SU-DHL-6 (cell line): Measurements from ENCODE around the gene ADCY5.

Experiments used
- CTCF ChIP-seq: fragments of 200-600 bp; sonication (generic); IDR thresholded peaks from one replicate; pipeline ENCODE4 v1.5.1; 2017; ENCODE audit warnings: antibody characterized with exemption, mild to moderate bottlenecking, low read length, moderate library complexity; ENCODE audit not compliant: insufficient read depth, poor library complexity, severe bottlenecking
- EZH2phosphoT487 ChIP-seq: fragments of 200-600 bp; sonication (generic), shearing (Covaris generic); conservative IDR thresholded peaks from 2 replicates; pipeline ENCODE4 v1.6.1; 2018; ENCODE audit warnings: mild to moderate bottlenecking, antibody characterized with exemption, low read length, moderate library complexity, mixed read lengths

- TF ChIP-seq CTCF: no peak
- TF ChIP-seq EZH2phosphoT487: no peak
Measured at GRCh38 chr3:123275691-123276090, 173.2 kb downstream of the ADCY5 start.
